DOHH2 (cell line): ENCODE measurements around the gene GPR157.

Source experiments
- CTCF ChIP-seq: fragments of 200-600 bp; sonication (generic); IDR thresholded peaks from one replicate; pipeline ENCODE4 v1.5.1; 2014; ENCODE audit warnings: antibody characterized with exemption, mild to moderate bottlenecking, low read depth, low read length; ENCODE audit not compliant: poor library complexity, severe bottlenecking
- EZH2phosphoT487 ChIP-seq: fragments of 200-600 bp; sonication (generic); IDR thresholded peaks from 2 replicates; pipeline ENCODE4 v1.6.1; 2017; ENCODE audit warnings: borderline replicate concordance, mild to moderate bottlenecking, antibody characterized with exemption, low read length, moderate library complexity, mixed read lengths

GRCh38 chr1:9139930-9140329 is 11.0 kb upstream of the GPR157 start:
- no peak for TF ChIP-seq CTCF
- no peak for TF ChIP-seq EZH2phosphoT487
